GM12801 (cell line): ENCODE measurements around the gene TOLLIP.

ENCODE experiments used
- TF ChIP-seq, protein P1 (sequence below): IDR thresholded peaks from one replicate; pipeline ENCODE4 v1.5.1; 2011; ENCODE audit warnings: control low read depth; ENCODE audit not compliant: insufficient read length; ENCODE audit errors: extremely low read depth

Gene TOLLIP

GRCh38 chr11:1352696-1353382 is 43.4 kb upstream of the TOLLIP start:
- TF ChIP-seq, protein P1, sequence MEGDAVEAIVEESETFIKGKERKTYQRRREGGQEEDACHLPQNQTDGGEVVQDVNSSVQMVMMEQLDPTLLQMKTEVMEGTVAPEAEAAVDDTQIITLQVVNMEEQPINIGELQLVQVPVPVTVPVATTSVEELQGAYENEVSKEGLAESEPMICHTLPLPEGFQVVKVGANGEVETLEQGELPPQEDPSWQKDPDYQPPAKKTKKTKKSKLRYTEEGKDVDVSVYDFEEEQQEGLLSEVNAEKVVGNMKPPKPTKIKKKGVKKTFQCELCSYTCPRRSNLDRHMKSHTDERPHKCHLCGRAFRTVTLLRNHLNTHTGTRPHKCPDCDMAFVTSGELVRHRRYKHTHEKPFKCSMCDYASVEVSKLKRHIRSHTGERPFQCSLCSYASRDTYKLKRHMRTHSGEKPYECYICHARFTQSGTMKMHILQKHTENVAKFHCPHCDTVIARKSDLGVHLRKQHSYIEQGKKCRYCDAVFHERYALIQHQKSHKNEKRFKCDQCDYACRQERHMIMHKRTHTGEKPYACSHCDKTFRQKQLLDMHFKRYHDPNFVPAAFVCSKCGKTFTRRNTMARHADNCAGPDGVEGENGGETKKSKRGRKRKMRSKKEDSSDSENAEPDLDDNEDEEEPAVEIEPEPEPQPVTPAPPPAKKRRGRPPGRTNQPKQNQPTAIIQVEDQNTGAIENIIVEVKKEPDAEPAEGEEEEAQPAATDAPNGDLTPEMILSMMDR: no peak

DNA sequence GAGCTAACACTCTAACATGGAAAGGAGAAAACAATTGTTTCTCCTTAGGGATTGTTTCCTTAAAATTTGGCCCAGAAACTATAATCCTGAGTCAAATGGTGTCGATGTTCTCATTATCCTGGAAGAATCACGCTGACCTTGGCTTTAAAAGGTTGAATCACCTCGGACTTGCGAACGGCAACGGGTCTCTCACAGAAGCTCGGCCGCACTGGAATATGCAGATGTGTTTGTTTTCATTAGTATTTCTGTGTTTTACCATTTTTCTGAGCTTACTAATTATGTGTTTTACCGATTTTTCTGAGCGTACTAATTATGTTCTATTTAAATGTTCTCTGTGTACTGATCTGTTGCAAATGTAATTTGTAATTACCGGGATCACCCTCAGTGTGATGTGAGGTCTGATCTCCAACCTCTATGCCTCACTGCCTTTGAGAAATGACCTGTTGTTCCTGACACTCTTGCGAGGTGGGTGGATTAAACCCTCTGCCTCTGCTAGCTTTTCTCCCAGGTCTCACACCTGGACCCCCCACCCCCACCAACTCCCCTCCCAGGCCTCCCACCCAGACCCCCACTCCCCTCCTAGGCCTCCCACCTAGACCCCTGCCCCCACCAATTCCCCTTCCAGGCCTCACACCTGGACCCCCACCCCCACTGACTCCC is 42.0 kb upstream of the TOLLIP start:
- TF ChIP-seq, protein P1: no peak

DNA sequence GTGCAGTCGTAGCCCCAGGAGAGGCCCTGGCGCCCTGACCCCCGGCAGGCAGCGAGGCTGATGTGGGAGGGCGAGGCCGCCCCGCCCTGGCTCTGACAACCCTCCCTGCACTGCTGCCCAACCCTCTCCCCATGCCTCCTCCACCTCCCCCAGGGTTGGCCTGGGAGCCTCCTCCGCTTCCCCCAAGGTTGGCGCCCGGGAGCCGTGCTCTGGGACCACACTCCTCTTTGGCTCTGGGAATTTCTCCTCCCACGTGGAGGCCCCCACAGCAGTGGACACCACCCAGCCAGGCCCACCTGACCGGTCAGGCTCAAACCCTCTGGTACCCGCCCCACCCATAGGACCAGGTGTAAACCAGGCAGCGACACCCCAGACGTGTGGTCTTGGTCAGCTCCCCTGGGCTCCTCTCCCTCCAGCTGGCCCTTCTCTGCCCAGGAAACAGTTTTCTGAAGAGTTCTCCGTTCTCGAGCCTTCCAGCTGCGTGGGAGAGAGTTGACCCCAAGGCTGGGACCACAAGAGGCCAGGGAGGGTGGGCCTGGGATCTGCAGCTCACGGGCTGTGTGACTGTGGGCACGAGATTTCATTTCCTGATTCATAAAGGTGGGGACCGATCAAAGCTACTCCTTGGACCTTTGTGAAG is 40.8 kb upstream of the TOLLIP start:
- TF ChIP-seq, protein P1: no peak

DNA sequence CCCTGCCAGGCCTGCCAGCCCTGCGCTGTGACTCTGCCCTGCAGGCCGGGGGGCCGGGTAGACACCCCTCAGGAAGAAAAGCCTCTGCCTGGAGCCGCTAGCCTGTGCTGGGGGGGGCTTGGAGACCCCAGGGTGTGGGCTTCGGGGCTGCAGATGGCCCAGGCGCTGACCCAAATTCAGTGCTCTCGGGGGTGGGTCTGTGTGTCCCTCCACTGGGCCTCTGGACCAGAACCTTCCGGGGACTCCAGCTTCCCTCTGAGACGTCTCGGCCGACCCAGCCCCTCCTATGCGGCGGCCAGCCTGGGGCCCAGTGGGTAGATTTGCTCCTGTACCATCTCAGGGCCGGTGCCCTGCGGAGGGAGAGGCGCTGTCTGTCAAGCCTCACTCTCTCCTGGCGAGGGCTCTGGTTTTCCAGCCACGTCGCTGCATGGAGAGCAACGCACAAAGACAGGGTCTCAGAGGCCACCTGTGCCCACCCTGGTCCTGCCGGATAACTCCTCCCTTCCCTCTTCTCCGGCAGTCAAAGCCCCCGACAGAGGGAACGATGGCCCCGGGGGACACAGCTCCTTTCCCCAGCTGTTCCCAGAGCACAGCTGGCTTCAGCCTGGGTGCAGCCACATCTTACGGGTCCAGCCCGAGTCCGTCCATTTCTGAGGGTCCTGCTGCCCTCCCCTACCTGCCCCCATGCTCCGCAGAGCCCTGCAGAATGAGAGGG is 40.1 kb upstream of the TOLLIP start:
- TF ChIP-seq, protein P1: no peak

GRCh38 chr11:1348796-1349326 is 39.4 kb upstream of the TOLLIP start:
- TF ChIP-seq, protein P1: no peak

DNA sequence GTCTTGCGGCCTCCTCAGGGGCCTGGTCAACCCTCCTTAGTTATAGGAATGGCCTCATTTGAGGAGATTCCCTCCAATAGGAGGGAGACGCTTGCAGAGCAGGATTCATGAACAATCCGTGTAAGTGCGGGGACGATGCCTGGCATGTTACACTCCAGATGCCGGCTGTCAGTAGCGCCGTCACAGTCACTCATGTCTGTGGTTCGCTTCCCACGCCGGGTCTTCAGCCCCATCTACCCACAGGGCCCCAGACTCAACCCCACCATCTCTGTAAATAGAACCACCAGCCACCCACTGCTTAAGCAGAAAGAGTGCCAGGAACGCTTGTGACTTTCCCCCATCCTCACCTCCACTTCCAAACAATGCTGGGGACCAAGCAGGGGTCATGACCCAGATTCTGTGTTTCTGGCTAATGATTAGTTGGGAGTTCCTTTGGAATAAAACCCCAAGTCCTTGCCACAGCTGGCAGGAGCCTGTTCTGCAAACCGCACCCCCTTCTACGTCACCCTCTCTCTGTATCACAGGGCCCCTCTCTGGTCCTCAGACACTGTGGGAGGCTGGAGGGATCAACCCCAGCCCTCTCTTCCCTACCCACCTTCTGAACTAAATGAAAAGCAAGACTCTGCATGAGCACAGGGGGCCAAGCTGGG is 38.8 kb upstream of the TOLLIP start:
- TF ChIP-seq, protein P1: no peak
